Measurements from ENCODE around the gene NRG2. TPM values are rescaled to one million over a fixed set of nuclear protein-coding genes. Genes with fewer than 3 reads are reported as not detected.

Gene NRG2
- total and polyA plus RNA-seq, 8 donors, result 1.2 to 5.2 (median 3.0) TPM

DNA sequence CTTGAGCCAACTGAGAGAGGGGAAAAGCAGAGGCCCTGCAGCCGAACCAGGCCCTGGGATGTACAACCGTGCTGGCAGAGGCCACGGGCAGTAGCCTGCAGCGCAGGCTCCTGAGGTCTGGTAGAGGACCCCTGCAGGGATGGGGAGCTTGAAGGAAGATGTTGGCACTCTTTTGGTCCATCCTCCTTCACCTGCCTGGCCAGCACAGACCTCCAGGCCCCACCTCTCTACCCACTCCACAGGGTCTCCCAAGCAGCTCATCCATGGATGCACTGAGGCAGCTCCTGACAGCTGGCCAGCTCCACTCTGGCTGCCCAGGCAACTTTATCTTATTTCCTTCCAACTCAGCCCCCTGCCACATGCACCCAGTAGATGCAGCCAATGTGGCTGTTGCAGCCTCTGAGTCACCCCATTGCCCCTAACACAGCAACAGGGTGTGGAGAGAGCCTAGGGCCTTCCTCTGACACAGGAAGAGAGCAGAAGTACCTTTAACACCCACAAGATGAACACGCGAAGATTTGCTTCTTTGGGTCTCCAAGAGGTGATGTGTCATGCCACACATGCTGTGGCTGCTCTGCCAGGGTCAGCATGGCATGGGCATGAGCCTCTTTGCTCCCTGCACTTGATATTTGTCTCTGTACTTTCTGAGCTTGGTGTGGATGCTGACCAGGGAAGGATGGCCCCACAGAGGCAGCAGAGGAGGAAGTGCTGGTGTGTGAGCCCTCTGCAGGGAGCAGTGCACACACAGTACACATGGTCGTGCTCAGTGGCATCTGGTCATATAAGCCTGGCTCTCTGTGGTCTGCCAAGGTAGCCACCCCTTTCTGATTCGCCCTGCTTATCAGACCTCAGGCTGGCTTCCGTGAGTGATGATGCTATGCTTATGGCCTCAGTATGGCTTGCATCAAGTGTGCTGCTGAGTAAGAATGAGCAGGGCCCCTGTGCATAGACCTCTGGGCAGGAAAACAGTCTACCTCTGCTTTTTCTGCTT, 117.2 kb downstream of the NRG2 start:
- H3K27ac ChIP-seq, result no peak overlapping the region
- FAIRE-seq (no peak), DNase-seq (no peak), ATAC-seq (no peak)
- no peaks in the 10 kb centered on the region for H3K27me3 ChIP-seq
- TF ChIP-seq, protein P1, sequence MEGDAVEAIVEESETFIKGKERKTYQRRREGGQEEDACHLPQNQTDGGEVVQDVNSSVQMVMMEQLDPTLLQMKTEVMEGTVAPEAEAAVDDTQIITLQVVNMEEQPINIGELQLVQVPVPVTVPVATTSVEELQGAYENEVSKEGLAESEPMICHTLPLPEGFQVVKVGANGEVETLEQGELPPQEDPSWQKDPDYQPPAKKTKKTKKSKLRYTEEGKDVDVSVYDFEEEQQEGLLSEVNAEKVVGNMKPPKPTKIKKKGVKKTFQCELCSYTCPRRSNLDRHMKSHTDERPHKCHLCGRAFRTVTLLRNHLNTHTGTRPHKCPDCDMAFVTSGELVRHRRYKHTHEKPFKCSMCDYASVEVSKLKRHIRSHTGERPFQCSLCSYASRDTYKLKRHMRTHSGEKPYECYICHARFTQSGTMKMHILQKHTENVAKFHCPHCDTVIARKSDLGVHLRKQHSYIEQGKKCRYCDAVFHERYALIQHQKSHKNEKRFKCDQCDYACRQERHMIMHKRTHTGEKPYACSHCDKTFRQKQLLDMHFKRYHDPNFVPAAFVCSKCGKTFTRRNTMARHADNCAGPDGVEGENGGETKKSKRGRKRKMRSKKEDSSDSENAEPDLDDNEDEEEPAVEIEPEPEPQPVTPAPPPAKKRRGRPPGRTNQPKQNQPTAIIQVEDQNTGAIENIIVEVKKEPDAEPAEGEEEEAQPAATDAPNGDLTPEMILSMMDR (IDR thresholded peaks at IDR 0.05), result no peak
- no peaks in the 10 kb centered on the region for H3K9me3 ChIP-seq
- H3K4me3 ChIP-seq, result no peak overlapping the region
- no peaks in the 10 kb centered on the region for H3K4me1 ChIP-seq
- H3K36me3 ChIP-seq, result no peaks in the 10 kb centered on the region
- intact Hi-C loops (cut with DNase I), result no loop called here
- WGBS, 2 donors, result 88 to 90% methylated on average over 9 of the region's 9 CpGs

DNA sequence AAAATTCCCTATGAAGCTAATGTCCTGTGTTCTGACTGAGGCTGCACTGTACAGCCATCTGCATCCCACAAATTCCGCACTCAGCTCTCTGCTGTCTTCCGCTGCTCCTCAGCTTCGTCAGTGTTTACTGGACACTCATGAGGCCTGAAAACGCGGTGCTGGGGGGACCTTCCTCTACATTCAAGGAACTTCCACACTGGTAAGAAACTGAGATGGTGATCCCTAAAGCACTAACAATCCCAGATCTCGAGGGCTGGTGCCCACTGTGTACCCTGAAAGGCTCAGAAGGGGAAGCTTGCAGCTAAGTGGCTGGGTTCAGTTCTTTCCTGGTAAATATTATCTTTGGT, 117.9 kb downstream of the NRG2 start:
- intact Hi-C loops (cut with DNase I), result no loop called here
- Histone ChIP-seq H3K4me3 (no peak overlapping the region), H3K9me3 (no peaks in the 10 kb centered on the region), H3K27ac (no peak overlapping the region), H3K4me1 (no peaks in the 10 kb centered on the region), H3K36me3 (no peaks in the 10 kb centered on the region), H3K27me3 (no peaks in the 10 kb centered on the region)
- ATAC-seq (no peak), FAIRE-seq (no peak), DNase-seq (no peak)
- WGBS, 2 donors, result 92 to 97% methylated on average over 6 of the region's 6 CpGs
- TF ChIP-seq, protein P1 (IDR thresholded peaks at IDR 0.05), result no peak

DNA sequence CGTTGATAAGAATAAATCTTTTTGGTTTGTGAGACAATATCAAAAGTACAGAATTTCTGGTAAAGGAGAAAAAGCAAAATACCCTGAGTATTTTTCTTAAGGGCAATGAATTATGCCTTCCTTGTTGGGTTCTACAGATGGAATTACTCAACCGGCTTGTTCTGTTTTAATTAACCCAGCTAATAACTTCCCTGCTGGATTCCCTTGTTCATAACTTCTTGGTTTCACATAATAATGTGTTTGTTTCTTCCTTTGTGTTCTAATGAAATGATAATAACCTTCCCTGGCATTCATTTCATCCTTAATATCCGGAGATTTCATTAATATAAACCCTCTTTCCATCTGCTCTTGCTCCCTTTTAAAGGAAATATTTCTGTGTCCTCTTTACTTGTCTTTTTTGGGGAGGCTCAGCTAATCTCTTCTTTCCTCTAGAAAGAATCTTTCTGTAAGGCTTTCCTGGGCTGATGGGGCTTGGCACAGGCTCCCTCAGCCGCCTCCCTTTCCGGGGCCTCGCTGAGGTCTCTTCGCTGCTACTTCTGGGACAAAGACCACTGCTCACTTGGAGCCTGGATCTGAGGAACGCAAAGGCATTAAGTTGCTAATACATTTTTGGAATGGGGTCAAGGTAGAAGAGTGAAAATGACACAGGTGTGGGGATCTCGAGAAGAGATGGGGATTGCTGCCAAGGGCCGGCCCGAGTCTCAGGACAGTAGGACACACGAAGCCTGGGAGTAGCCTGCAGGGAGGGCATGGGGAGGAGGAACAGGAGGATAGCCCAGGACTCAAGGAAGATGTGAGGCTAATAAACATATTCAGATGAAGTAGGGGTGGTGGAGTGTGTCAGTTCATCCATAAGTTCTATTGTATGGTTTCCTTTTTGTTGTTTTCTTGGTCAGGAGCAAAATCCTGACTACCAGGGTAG, 118.5 kb downstream of the NRG2 start:
- intact Hi-C loops (cut with DNase I), result no loop called here
- 72 to 73% methylated on average over 12 of the region's 12 CpGs for WGBS, 2 donors
- Histone ChIP-seq H3K27ac (no peak overlapping the region), H3K4me3 (no peak overlapping the region), H3K27me3 (no peaks in the 10 kb centered on the region), H3K4me1 (no peaks in the 10 kb centered on the region), H3K9me3 (no peaks in the 10 kb centered on the region), H3K36me3 (no peaks in the 10 kb centered on the region)
- TF ChIP-seq, protein P1 (IDR thresholded peaks at IDR 0.05), result no peak
- no peak for FAIRE-seq
- DNase-seq, result no peak
- ATAC-seq, result no peak

DNA sequence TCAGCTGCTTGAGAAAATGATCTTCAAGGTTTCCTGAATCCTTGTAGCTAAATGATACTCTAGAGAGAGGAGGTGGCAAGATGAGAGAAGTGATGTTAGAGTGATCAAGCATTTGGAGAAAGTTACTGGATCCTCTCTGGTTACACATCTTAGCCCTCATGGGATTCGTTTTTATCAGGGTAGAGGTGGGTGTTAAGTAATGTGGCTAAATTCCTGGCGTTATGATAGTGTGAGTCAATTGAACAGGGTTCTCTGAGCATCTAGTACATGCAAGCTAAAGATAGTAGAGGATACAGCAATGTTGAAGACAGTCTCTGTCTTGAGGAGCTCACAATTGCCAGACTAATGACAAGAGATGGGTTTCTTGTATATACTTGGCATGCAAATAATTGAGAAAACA, 123.8 kb downstream of the NRG2 start:
- H3K9me3 ChIP-seq, result no peaks in the 10 kb centered on the region
- no peaks in the 10 kb centered on the region for H3K27me3 ChIP-seq
- no peak for ATAC-seq
- intact Hi-C loops (cut with DNase I), result no loop called here
- DNase-seq, result no peak
- FAIRE-seq, result no peak
- TF ChIP-seq, protein P1 (IDR thresholded peaks at IDR 0.05), result no peak
- no peaks in the 10 kb centered on the region for H3K4me1 ChIP-seq
- H3K27ac ChIP-seq, result no peak overlapping the region
- H3K36me3 ChIP-seq, result no peaks in the 10 kb centered on the region
- 68 to 71% methylated on average over 2 of the region's 2 CpGs for whole genome bisulfite sequencing, 2 donors
- no peak overlapping the region for H3K4me3 ChIP-seq

Measured in pancreas (tissue), 10 donors.